ENCODE results near the gene LRRC57.

The LRRC57 gene

DNA sequence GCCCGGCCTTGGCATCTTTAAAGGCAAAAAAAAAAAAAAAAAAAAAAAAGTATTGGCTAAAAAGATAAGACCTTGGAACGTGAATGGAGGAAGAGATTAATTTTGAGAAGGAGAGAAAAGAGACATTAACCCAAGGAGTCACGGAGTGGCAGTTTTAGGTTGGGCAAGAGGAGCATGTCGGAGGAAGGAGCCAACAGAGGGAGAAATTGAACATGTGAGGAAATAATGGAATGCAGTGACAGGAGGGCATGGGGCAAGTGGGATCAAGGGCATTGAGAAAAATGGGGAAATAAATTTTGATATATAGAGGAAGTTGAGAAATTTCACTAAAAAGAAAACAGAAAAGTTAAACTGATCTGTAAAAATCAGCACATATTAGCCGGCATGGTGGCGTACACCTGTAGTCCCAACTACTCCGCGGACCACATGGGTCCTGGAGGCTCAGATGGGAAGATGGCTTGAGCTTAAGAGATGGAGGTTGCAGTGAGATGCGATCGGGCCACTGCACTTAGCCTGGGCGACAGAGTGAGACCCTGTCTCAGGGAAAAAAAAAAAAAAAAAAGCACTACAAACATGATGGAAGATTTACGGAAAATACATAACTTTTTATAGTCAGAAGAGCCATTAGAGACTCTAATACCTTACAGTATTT is 1.3 kb upstream of the LRRC57 start:
- no peak for DNase-seq (ENCODE audit: low read depth)

DNA sequence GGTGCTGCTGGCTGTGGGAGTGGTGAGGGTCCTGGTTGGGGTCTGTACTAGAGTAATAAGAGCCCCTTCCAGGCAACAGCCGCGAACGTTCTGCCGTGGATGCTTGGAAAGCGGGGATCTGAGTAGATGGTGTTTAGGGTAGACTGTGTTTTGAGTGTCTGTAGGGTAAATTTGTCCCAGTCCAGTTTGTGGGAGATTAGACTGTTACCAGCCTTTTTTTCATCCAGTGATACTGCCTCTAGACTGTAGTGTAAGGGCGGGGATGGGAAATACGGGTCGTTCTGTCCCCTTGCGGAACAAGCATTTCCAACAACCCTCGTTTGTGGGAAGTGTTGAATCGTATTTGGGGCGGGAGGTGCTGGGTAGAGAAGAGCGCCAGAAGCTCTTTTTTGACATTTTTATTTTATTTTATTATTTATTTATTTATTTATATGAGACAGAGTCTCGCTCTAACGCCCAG is 469 bp upstream of the LRRC57 start:
- peak; percentile 4 for DNase-seq (ENCODE audit: low read depth)

DNA sequence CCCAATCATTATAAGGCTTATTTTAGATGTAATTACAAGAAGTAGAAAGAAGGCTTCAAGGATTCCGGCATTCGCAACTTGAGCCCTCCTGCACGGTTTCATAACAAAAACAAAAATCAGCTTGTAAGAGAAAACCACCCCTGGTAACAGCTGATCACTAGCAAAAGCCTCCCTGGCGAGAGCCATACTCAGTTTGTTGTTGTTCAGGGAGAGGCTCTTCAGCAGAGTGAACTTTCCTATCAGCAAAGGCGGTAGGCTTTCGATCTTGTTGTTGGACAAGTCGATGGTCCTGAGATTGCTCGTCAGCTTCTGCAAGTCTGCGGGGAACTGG is 710 bp downstream of the LRRC57 start:
- no peak for DNase-seq (ENCODE audit: low read depth)

DNA sequence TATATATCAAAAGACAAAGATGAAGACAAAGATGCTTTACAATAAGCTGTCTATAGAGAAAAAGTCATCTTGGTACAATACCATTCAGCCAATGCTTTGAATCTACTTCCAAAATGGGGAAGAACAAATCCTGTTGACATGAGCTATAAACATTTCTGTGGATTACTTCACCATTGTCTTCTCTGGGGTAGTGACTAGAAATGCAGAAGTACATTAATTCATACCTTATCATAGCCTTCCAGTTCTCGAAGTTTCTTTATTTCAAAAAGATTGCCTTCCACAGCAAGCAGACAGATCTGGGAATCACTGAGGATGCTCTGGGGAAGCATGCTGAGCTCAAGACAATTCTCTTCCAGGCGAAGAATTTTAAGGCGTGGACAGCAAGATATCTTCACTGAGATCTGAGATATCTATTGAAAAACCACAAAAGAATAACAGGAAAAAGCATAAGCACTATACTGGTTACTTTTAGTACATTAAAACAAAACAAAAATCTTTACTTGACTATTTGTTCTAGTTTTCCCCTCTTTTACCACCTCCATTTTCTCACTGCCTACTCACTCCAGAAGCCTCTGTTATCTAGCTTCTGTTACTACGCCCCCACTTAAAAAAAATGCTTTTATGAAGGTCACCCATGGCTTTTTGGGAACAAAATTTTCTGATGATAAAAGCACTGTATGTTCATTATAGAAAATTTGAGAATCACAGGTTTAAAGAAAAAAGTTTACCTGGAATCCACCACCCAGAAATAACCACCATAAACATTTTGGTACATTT is 3.6 kb downstream of the LRRC57 start:
- no peak for DNase-seq (ENCODE audit: low read depth)

- no peak for DNase-seq (ENCODE audit: low read depth)
These were observed 15.3 kb downstream of the LRRC57 start for GRCh38 chr15:42533246-42533645.

GRCh38 chr15:42528970-42529369 is 19.6 kb downstream of the LRRC57 start:
- DNase-seq (ENCODE audit: low read depth): no peak

DNA sequence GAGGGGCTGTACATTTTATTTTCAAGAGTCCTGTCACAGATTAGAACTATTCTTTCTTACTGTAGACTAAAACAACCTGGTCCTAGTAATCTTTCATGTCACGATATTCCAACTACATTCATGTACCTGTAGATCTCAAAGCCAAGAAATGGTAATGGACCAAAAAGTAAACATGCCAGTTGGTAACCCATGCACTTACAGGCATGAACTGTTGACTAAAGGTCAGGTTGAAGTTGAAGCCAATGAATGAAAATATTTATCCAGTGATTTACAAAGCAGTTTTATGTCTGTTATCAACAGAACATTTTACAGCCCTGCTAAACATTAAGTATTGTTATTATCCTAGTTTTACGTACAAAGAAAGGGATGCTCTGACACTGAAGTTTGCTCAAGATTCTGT is 25.3 kb downstream of the LRRC57 start:
- DNase-seq (ENCODE audit: low read depth): no peak

DNA sequence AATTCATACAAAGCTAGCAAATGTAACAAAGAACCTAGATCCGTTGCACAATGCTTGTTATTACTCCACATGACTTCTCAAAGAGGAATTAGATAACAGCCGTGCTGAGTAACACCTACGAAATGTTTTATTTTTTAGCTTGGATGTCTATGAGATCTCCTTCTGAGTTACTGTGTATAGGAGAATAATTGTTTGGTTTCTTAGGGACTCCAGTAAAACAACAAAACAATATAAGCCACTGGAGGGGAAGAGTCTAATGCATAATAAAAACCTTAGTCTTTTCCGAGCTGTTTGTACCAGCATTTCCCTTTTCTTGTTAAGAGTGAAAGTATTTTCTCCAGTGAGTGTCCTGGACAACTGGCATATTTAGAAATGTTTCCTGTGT is 37.6 kb downstream of the LRRC57 start:
- DNase-seq (ENCODE audit: low read depth): no peak

DNA sequence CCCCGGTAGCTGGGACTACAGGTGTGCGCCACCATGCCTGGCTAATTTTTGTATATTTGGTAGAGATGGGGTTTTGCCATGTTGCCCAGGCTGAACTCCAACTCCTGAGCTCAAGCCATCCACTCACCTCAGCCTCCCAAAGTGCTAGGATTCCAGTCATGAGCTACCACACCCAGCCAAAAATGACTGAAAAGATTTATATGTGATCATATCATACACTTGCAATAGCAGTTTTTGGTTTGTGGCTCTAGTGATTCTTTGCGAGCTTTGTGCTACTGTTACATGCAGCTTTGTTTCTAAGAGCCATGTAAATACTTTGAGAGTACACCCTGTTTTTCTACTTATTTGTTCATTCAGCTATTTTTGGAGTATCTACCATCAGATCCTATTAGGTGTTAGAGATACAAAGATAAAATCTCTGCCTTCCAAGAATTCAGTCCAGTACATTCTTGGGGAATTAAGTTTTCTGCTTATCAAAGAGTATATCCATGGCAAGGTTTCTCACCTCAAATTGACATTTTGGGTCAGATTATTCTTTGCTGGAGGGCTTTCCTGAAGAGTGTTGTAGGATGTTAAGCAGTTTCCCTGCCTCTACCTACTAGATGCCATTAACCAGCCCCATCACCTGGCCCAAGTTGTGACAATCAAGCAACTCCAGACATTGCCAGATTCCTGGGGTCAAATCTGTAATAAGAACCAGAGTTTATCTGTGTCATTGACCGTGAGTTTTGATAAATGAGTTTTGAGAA is 38.2 kb downstream of the LRRC57 start:
- no peak for DNase-seq (ENCODE audit: low read depth)

- no peak for DNase-seq (ENCODE audit: low read depth)
These were observed 40.3 kb downstream of the LRRC57 start for GRCh38 chr15:42508263-42508690.

- no peak for DNase-seq (ENCODE audit: low read depth)
These were observed 41.1 kb downstream of the LRRC57 start for GRCh38 chr15:42507514-42507913.

DNA sequence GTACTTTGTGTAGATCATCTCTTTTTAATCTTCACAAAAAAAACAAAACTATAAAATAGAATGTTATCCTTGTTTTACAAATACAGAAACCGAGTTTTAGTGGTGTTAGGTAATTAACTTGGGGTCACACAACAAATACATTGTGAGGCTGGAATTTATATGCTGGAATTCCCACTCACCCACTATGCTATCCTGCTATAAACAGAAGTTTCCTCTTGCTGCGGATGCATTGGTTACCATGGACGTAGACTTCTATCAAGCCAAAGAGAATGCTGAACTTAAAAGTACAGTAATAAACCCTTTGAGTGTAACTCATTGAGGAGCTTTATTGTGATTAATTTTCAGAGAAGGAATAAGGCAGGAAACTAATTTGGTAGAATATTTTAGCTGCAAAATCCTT is 44.0 kb downstream of the LRRC57 start:
- no peak for DNase-seq (ENCODE audit: low read depth)

GRCh38 chr15:42503825-42504224 is 44.8 kb downstream of the LRRC57 start:
- DNase-seq (ENCODE audit: low read depth): no peak

GRCh38 chr15:42502477-42502876 is 46.1 kb downstream of the LRRC57 start:
- DNase-seq (ENCODE audit: low read depth): no peak

GRCh38 chr15:42499858-42500609 is 48.6 kb downstream of the LRRC57 start:
- no peak for DNase-seq (ENCODE audit: low read depth)

GRCh38 chr15:42498212-42499068 is 50.2 kb downstream of the LRRC57 start:
- no peak for DNase-seq (ENCODE audit: low read depth)

- DNase-seq (ENCODE audit: low read depth): peak; percentile 73
These were observed 53.0 kb downstream of the LRRC57 start, which contains the start of gene SNAP23 for GRCh38 chr15:42495361-42496212. TSS of gene SNAP23 (plus strand) at chr15:42495634. CDS start at chr15:42511847, 16,213 bp downstream.

DNA sequence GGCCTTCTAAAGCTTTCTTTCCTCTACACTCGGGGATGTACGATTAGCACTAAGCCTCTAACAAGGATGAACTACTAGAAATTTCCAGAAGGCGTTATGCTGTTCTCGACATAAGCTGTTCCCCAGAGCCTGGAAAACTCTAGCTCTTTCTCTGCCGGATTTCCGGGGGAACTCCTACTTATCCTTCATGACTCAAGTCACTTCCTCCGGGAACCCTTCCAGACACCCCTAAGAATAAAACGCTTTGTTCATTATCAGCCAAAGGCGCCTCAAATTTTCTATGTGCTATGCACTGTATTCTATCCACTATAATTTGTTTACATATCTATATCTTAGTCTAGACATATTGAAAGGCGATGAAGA is 53.6 kb downstream of the LRRC57 start:
- DNase-seq (ENCODE audit: low read depth): peak; percentile 5

- DNase-seq (ENCODE audit: low read depth): no peak
These were observed 54.9 kb downstream of the LRRC57 start for GRCh38 chr15:42493679-42494078.

- DNase-seq (ENCODE audit: low read depth): no peak
These were observed 56.9 kb downstream of the LRRC57 start for GRCh38 chr15:42491539-42492225.

Data from T-helper 22 cell (primary cell).